ENCODE measurements around the gene RABGAP1L. TPM values are rescaled to one million over a fixed set of nuclear protein-coding genes. Genes with fewer than 3 reads are reported as not detected.
A peak's percentile ranks its signal among the peaks of the same experiment; 100 is the strongest.

The RABGAP1L gene
- total and polyA plus RNA-seq, 2 donors from 2014 or later, result 16.2 to 48.5 TPM

DNA sequence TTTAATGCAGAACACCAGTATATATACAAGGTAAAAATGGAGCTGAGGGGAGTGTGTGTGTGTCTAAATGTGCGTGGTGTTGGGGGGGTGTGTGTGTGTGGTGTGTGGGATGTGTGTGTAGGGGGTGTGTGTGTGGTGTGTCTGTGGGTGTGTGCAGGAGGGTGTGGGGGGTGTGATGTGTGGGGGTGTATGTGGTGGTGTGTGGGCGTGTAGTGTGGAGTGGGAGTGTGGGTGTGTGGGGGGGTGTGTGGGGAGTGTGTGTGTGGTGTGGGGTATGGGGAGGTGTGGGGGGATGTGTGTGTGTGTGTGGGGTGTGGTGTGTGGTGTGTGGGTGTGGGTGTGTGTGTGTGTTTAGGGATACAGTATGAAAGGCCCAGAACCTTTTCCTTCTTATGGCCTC lies 638.1 kb downstream of the RABGAP1L start:
- Histone ChIP-seq H3K27ac (ENCODE audit: low read depth in 2 of 2, low read length in 2 of 2) (no peak overlapping the region), H3K9ac (ENCODE audit: low read length in 3 of 3) (no peak overlapping the region), H3K4me3 (ENCODE audit: low read length in 3 of 3) (no peak overlapping the region), H3K9me3 (ENCODE audit: control insufficient read depth in 2 of 3, insufficient read depth in 1 of 3, low read length in 3 of 3) (no peaks in the 10 kb centered on the region), H3K4me1 (ENCODE audit: control insufficient read depth in 2 of 3, insufficient read depth in 2 of 3, low read depth in 1 of 3, low read length in 3 of 3) (peaks cover 0 to 4% (median 0%) of the 10 kb centered on the region in 3 donors), H3K27me3 (ENCODE audit: control insufficient read depth, insufficient read depth, low read length) (no peaks in the 10 kb centered on the region), H3K36me3 (ENCODE audit: control insufficient read depth in 2 of 3, insufficient read depth in 3 of 3, low read length in 3 of 3) (no peaks in the 10 kb centered on the region)
- TF ChIP-seq, protein P1, sequence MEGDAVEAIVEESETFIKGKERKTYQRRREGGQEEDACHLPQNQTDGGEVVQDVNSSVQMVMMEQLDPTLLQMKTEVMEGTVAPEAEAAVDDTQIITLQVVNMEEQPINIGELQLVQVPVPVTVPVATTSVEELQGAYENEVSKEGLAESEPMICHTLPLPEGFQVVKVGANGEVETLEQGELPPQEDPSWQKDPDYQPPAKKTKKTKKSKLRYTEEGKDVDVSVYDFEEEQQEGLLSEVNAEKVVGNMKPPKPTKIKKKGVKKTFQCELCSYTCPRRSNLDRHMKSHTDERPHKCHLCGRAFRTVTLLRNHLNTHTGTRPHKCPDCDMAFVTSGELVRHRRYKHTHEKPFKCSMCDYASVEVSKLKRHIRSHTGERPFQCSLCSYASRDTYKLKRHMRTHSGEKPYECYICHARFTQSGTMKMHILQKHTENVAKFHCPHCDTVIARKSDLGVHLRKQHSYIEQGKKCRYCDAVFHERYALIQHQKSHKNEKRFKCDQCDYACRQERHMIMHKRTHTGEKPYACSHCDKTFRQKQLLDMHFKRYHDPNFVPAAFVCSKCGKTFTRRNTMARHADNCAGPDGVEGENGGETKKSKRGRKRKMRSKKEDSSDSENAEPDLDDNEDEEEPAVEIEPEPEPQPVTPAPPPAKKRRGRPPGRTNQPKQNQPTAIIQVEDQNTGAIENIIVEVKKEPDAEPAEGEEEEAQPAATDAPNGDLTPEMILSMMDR (IDR thresholded peaks at IDR 0.05; ENCODE audit: borderline replicate concordance, extremely low read depth, insufficient read depth), result no peak
- DNase-seq (peak in 1 of 5 donors; percentile 49), FAIRE-seq (no peak)
- intact Hi-C loops (cut with DNase I), result no loop called here

DNA sequence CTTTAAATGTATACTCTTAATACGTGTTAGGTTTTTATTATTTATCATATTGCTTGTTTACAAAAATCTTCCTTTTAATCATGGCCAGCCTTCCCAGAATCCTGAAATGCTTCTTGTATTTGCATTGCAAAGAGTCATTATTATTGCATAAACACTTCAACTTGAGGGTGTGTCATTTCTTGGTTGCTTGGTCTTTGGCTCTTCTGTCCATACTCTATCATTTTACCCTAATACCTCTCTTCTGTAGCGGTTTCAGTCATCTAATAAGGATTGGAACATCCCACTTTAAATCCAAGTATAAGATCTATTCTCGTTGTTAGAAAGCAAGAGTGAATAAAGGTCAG lies 639.8 kb downstream of the RABGAP1L start:
- intact Hi-C loops (cut with DNase I), result no loop called here
- DNase-seq, result no peak
- TF ChIP-seq, protein P1 (IDR thresholded peaks at IDR 0.05; ENCODE audit: borderline replicate concordance, extremely low read depth, insufficient read depth), result no peak
- peaks cover 0 to 4% (median 0%) of the 10 kb centered on the region in 3 donors for H3K4me1 ChIP-seq (ENCODE audit: control insufficient read depth in 2 of 3, insufficient read depth in 2 of 3, low read depth in 1 of 3, low read length in 3 of 3)
- no peak for FAIRE-seq
- H3K36me3 ChIP-seq (ENCODE audit: control insufficient read depth in 2 of 3, insufficient read depth in 3 of 3, low read length in 3 of 3), result no peaks in the 10 kb centered on the region
- peak overlapping the region; percentile 82 to 98 (median 88) for H3K4me3 ChIP-seq (ENCODE audit: low read length in 3 of 3)
- H3K9me3 ChIP-seq (ENCODE audit: control insufficient read depth in 2 of 3, insufficient read depth in 1 of 3, low read length in 3 of 3), result no peaks in the 10 kb centered on the region
- peak overlapping the region in 1 of 2 donors; percentile 2 for H3K27ac ChIP-seq (ENCODE audit: low read depth in 2 of 2, low read length in 2 of 2)
- H3K27me3 ChIP-seq (ENCODE audit: control insufficient read depth, insufficient read depth, low read length), result no peaks in the 10 kb centered on the region
- H3K9ac ChIP-seq (ENCODE audit: low read length in 3 of 3), result peak overlapping the region in 2 of 3 donors; percentile 77 to 98

DNA sequence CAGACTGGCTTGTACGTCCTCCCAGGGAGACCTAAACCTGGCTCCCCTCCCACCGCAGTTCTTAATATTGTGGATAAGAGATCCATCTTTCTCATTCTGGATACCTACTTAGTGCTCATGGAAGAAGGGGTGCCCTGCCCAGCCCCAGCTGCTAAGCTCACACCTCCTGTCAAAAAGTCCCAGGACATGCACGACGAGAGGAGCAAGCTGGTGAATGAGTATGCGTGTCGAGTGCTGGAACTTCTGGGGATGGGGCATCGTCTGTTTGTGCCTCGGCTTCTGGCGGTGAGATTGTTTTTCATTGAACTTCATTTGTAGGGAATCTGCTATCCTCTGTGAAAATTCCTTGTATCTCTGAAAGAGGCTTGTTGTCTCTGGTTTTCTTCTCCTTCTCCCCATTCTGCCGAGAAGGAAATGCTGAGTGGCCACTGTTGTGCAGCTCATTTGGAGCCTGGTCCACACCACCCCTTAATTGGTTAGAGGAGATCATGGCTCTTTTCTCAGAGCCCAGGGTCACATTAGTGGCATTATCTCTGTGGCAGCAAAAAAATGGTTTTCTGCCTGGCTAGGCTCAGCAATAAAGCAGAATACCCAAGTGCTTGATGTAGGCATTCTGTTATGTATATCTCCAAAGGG lies 641.0 kb downstream of the RABGAP1L start:
- DNase-seq (peak in 3 of 5 donors; percentile 26 to 64 (median 49)), FAIRE-seq (no peak)
- intact Hi-C loops (cut with DNase I), result no loop called here
- H3K4me3 ChIP-seq (ENCODE audit: low read length in 3 of 3), result peak overlapping the region; percentile 82 to 98 (median 88)
- TF ChIP-seq, protein P1 (IDR thresholded peaks at IDR 0.05; ENCODE audit: borderline replicate concordance, extremely low read depth, insufficient read depth), result no peak
- peak overlapping the region; percentile 4 to 98 (median 77) for H3K9ac ChIP-seq (ENCODE audit: low read length in 3 of 3)
- H3K36me3 ChIP-seq (ENCODE audit: control insufficient read depth in 2 of 3, insufficient read depth in 3 of 3, low read length in 3 of 3), result no peaks in the 10 kb centered on the region
- H3K27me3 ChIP-seq (ENCODE audit: control insufficient read depth, insufficient read depth, low read length), result no peaks in the 10 kb centered on the region
- H3K9me3 ChIP-seq (ENCODE audit: control insufficient read depth in 2 of 3, insufficient read depth in 1 of 3, low read length in 3 of 3), result no peaks in the 10 kb centered on the region
- H3K4me1 ChIP-seq (ENCODE audit: control insufficient read depth in 2 of 3, insufficient read depth in 2 of 3, low read depth in 1 of 3, low read length in 3 of 3), result peaks cover 0 to 4% (median 0%) of the 10 kb centered on the region in 3 donors
- peak overlapping the region in 1 of 2 donors; percentile 2 for H3K27ac ChIP-seq (ENCODE audit: low read depth in 2 of 2, low read length in 2 of 2)
